ENCODE results near the gene SCAPER.

DNA sequence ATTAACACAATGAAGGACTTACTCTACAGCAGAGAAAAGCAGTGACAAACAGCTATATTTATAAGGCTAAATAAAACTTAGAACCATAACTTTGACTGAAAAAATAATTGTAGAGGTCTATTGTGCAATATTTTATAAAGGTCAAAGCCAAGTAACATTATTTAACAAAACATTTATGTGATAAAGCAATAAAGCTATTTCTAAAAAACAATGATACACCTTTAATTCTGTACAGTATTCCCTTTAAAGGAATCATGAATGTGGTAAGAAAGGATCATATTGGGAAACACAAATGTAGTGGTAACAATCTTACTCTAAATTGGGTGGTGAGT lies 332.2 kb downstream of the SCAPER start:
- TF ChIP-seq TAF1 (IDR thresholded peaks at IDR 0.05; ENCODE audit: borderline replicate concordance, insufficient read depth, low read length) (no peak), REST (IDR thresholded peaks at IDR 0.05; ENCODE audit: insufficient read depth in 1 of 2, low read depth in 2 of 2, low read length in 2 of 2) (no peak), SIN3A (IDR thresholded peaks at IDR 0.05; ENCODE audit: borderline replicate concordance, insufficient read depth, low read length) (no peak)

All from PFSK-1 (cell line).